HEK293 (cell line): ENCODE results near the gene HIPK2.

Experiments
- CTCF ChIA-PET: fragments of 350-600 bp; formaldehyde crosslinking; extraction: SDS; loops from one replicate; lab custom pipeline; 2021; ENCODE audit warnings: antibody characterized with exemption; lab: Yijun Ruan, JAX
- POLR2A ChIA-PET: fragments of 300-600 bp; formaldehyde crosslinking; extraction: SDS; loops from one replicate; lab custom pipeline; 2020; ENCODE audit warnings: antibody characterized with exemption, inconsistent platforms; lab: Yijun Ruan, JAX
- H3K27ac ChIP-seq: fragments of 200-500 bp; sonication (Bioruptor generic); 2 replicates; pipeline ENCODE4 v1.5.1; 2014; ENCODE audit warnings: low read depth, low read length, control low read depth, inconsistent platforms; ENCODE audit errors: extremely low read depth
- H3K36me3 ChIP-seq, 2 experiments: fragments of 200-500 bp in 1 of 2; sonication (Bioruptor generic) in 1 of 2; 1 replicate in 1 of 2; 2 replicates in 1 of 2; pipeline ENCODE4 v1.5.1; 2014 to 2017; ENCODE audit warnings: inconsistent platforms in 2 of 2, low read length in 2 of 2; ENCODE audit not compliant: control insufficient read depth in 2 of 2, insufficient read depth in 1 of 2
- H3K4me1 ChIP-seq: fragments of 200-500 bp; sonication (Bioruptor generic); 2 replicates; pipeline ENCODE4 v1.5.1; 2014; ENCODE audit warnings: mild to moderate bottlenecking, low read length, inconsistent platforms; ENCODE audit not compliant: control insufficient read depth, insufficient read depth
- H3K4me3 ChIP-seq: 2 replicates; pipeline ENCODE4 v1.5.1; 2011; ENCODE audit warnings: low read depth, mild to moderate bottlenecking, control low read depth, low read length, moderate library complexity
- H3K9me3 ChIP-seq: fragments of 200-500 bp; sonication (Bioruptor generic); 2 replicates; pipeline ENCODE4 v1.5.1; 2014; ENCODE audit warnings: low read depth, low read length, inconsistent platforms; ENCODE audit not compliant: control insufficient read depth, insufficient read depth
- ELK4 ChIP-seq: IDR thresholded peaks from 2 replicates; pipeline ENCODE4 v1.6.1; 2011; ENCODE audit warnings: mild to moderate bottlenecking, low read depth, low read length, borderline replicate concordance
- YY2 ChIP-seq: fragments of 450-650 bp; formaldehyde crosslinking; IDR thresholded peaks from 2 replicates; pipeline ENCODE4 v1.5.1; 2016; ENCODE audit warnings: missing biosample characterization, missing genetic modification characterization
- ZBTB17 ChIP-seq: fragments of 450-650 bp; formaldehyde crosslinking; IDR thresholded peaks from 2 replicates; pipeline ENCODE4 v1.5.1; 2016; ENCODE audit warnings: missing biosample characterization, missing genetic modification characterization
- ZFP69B ChIP-seq: fragments of 450-650 bp; formaldehyde crosslinking; IDR thresholded peaks from 2 replicates; pipeline ENCODE4 v1.5.1; 2016; ENCODE audit warnings: missing biosample characterization, missing genetic modification characterization
- ZNF138 ChIP-seq: fragments of 450-650 bp; formaldehyde crosslinking; IDR thresholded peaks from 2 replicates; pipeline ENCODE4 v1.5.1; 2016; ENCODE audit warnings: missing biosample characterization, missing genetic modification characterization, borderline replicate concordance
- ZNF202 ChIP-seq: fragments of 450-650 bp; formaldehyde crosslinking; IDR thresholded peaks from 2 replicates; pipeline ENCODE4 v1.5.1; 2016; ENCODE audit warnings: missing biosample characterization, missing genetic modification characterization, borderline replicate concordance
- ZNF274 ChIP-seq, 2 experiments: fragments of 200-500 bp in 1 of 2; fragments of 450-650 bp in 1 of 2; sonication (Bioruptor generic) in 1 of 2; formaldehyde crosslinking in 1 of 2; IDR thresholded peaks; 2 replicates each; pipeline versions ENCODE4 v1.5.1 to v1.6.1; 2014 to 2016; ENCODE audit warnings: borderline replicate concordance in 1 of 2, inconsistent platforms in 1 of 2, low read length in 1 of 2, missing biosample characterization in 1 of 2, missing genetic modification characterization in 1 of 2
- ZNF280D ChIP-seq: fragments of 450-650 bp; formaldehyde crosslinking; IDR thresholded peaks from 2 replicates; pipeline ENCODE4 v1.5.1; 2016; ENCODE audit warnings: missing biosample characterization, missing genetic modification characterization
- ZNF362 ChIP-seq: fragments of 450-650 bp; formaldehyde crosslinking; IDR thresholded peaks from 2 replicates; pipeline ENCODE4 v1.5.1; 2016; ENCODE audit warnings: missing biosample characterization, missing genetic modification characterization
- ZNF37A ChIP-seq: fragments of 450-650 bp; IDR thresholded peaks from 2 replicates; pipeline ENCODE4 v1.5.1; 2018; ENCODE audit warnings: missing biosample characterization, missing genetic modification characterization
- ZNF488 ChIP-seq: fragments of 450-650 bp; formaldehyde crosslinking; IDR thresholded peaks from 2 replicates; pipeline ENCODE4 v1.5.1; 2016; ENCODE audit warnings: missing biosample characterization, missing genetic modification characterization
- ZNF548 ChIP-seq: fragments of 450-650 bp; formaldehyde crosslinking; IDR thresholded peaks from 2 replicates; pipeline ENCODE4 v1.5.1; 2016; ENCODE audit warnings: missing biosample characterization, missing genetic modification characterization
- ZNF701 ChIP-seq: fragments of 450-650 bp; formaldehyde crosslinking; IDR thresholded peaks from 2 replicates; pipeline ENCODE4 v1.5.1; 2016; ENCODE audit warnings: missing biosample characterization, missing genetic modification characterization
- ZNF76 ChIP-seq: fragments of 450-650 bp; formaldehyde crosslinking; IDR thresholded peaks from 2 replicates; pipeline ENCODE4; 2016; ENCODE audit warnings: low read depth, missing biosample characterization, missing genetic modification characterization, borderline replicate concordance
- ZNF837 ChIP-seq: fragments of 450-650 bp; formaldehyde crosslinking; IDR thresholded peaks from 2 replicates; pipeline ENCODE4 v1.5.1; 2016; ENCODE audit warnings: missing biosample characterization, missing genetic modification characterization
- ZSCAN18 ChIP-seq: fragments of 450-650 bp; formaldehyde crosslinking; IDR thresholded peaks from 2 replicates; pipeline ENCODE4 v1.5.1; 2016; ENCODE audit warnings: missing biosample characterization, missing genetic modification characterization
- TF ChIP-seq, protein P1 (sequence below): fragments of 450-650 bp; formaldehyde crosslinking; IDR thresholded peaks from 2 replicates; pipeline ENCODE4 v1.5.1; 2016; ENCODE audit warnings: missing biosample characterization, missing genetic modification characterization

HIPK2 gene

DNA sequence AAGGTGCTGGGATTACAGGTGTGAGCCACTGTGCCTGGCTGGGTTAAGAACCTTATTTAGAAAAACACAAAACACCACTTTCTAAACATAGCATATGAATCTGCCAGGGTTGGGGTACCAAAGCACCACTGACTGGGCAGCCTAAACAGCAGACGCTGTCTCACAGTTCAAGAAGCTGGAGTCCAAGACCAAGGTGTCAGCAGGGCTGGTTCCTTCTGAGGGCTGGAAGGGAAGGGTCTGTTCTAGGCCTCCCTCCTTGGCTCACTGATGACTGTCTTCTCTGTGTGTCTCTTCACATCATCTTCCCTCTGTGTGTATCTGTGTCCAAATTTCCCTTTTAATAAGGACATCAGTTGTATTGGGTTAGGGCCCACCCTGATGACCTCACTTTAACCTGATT is 49.6 kb downstream of the HIPK2 start:
- Histone ChIP-seq H3K9me3 (no peaks in the 10 kb centered on the region), H3K36me3 (no peaks in the 10 kb centered on the region), H3K4me1 (0 out of 2 replicates have a peak, but pooled peaks cover 3% of the 10 kb centered on the region), H3K4me3 (no peak overlapping the region), H3K27ac (no peak overlapping the region)
- CTCF ChIA-PET: interaction anchor here (0.6 kb wide), 1 partner anchor 161 kb away, joined by 5 read pairs; no protein-coding TSS in a partner anchor
- POLR2A ChIA-PET: no interaction called here
- peak; percentile 98 for TF ChIP-seq ZNF548
- peak; percentile 34; the same call in 1 of the 2 replicates for TF ChIP-seq ZFP69B
- no peak for TF ChIP-seq ZNF37A (tag by site-specific recombination)
- no peak for TF ChIP-seq ZNF488 (tag by site-specific recombination)
- TF ChIP-seq ZNF362: no peak
- TF ChIP-seq, protein P1, sequence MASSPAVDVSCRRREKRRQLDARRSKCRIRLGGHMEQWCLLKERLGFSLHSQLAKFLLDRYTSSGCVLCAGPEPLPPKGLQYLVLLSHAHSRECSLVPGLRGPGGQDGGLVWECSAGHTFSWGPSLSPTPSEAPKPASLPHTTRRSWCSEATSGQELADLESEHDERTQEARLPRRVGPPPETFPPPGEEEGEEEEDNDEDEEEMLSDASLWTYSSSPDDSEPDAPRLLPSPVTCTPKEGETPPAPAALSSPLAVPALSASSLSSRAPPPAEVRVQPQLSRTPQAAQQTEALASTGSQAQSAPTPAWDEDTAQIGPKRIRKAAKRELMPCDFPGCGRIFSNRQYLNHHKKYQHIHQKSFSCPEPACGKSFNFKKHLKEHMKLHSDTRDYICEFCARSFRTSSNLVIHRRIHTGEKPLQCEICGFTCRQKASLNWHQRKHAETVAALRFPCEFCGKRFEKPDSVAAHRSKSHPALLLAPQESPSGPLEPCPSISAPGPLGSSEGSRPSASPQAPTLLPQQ (tag by site-specific recombination): peak; percentile 50; the same call in 1 of the 2 replicates

DNA sequence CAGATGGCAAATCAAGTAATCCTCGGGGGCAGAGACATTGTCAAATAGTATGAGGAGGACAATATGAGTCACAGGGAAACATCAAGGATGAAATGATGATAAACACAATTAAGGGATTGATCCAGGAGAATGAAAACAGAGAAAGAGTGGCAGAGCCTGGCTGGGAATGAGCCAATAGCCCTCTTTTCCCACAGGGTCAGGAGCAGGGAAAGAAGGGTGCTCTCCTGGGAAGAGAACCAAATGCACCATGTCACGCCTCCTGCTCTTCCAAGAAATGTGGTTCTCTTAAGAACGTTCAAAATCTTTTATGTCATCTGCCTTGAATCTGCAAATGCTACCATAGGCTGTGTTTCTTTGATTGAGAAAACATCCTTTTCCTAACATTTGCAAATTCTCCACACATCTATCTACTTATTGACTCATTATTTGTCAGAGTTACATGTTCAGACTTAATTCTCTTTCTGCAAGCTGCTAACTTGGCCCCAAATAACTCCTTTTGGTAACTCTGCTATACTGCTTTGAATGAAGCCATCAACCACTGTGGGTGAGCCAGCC is 50.6 kb downstream of the HIPK2 start:
- H3K9me3 ChIP-seq: no peaks in the 10 kb centered on the region
- H3K27ac ChIP-seq: no peak overlapping the region
- H3K36me3 ChIP-seq: no peaks in the 10 kb centered on the region
- peaks cover 3% of the 10 kb centered on the region; the same call in 1 of the 2 replicates for H3K4me1 ChIP-seq
- H3K4me3 ChIP-seq: no peak overlapping the region
- ChIA-PET CTCF (no interaction called here), POLR2A (interaction anchor here (0.7 kb wide), 1 partner anchor 988 kb away, joined by 4 read pairs; no protein-coding TSS in a partner anchor)
- no peak for TF ChIP-seq ELK4
- TF ChIP-seq ZBTB17 (tag by site-specific recombination): 0 out of 2 replicates have a peak, but pooled peaks have one; percentile 16

- H3K36me3 ChIP-seq: no peaks in the 10 kb centered on the region
- POLR2A ChIA-PET: no interaction called here
- TF ChIP-seq ZNF37A (tag by site-specific recombination) (no peak), ZNF76 (no peak), YY2 (tag by site-specific recombination) (no peak), ZNF202 (no peak), ZNF701 (no peak), ZNF274 (IDR thresholded peaks at IDR 0.05; ENCODE audit: low read length) (no peak), ZNF274 (tag by site-specific recombination; IDR thresholded peaks at IDR 0.05; ENCODE audit: borderline replicate concordance) (no peak), ZNF837 (tag by site-specific recombination) (no peak), ZNF280D (tag by site-specific recombination) (no peak), ZNF138 (no peak), ZSCAN18 (tag by site-specific recombination) (no peak)
- H3K9me3 ChIP-seq: no peaks in the 10 kb centered on the region
- no peak overlapping the region for H3K4me3 ChIP-seq
- H3K27ac ChIP-seq: no peak overlapping the region
- CTCF ChIA-PET: no interaction called here
- peaks cover 6% of the 10 kb centered on the region; the same call in 1 of the 2 replicates for H3K4me1 ChIP-seq
Observed at GRCh38 chr7:139726485-139726869, 51.3 kb downstream of the HIPK2 start.
